ENCODE data around the gene AP2A2.
"Not testable (repeated sequence)": the region's sequence is repeated elsewhere in the genome, so short reads cannot be mapped to it uniquely, and the experiment has no call there.

AP2A2 gene

GRCh38 chr11:954392-955153 is 28.9 kb downstream of the AP2A2 start:
- no peak for TF ChIP-seq CTCF (IDR thresholded peaks at IDR 0.05; ENCODE audit: extremely low read depth, insufficient read depth, missing control alignments)
- in situ Hi-C loops (cut with MboI; ENCODE audit: low pct_unique_long_range_greater_than_20kb, low sequenced_read_pairs, unreplicated experiment), result no loop called here
- DNase-seq (ENCODE audit: low spot score), result no peak

GRCh38 chr11:955154-956063 is 29.7 kb downstream of the AP2A2 start:
- no peak for TF ChIP-seq CTCF (IDR thresholded peaks at IDR 0.05; ENCODE audit: extremely low read depth, insufficient read depth, missing control alignments)
- in situ Hi-C loops (cut with MboI; ENCODE audit: low pct_unique_long_range_greater_than_20kb, low sequenced_read_pairs, unreplicated experiment), result no loop called here
- no peak for DNase-seq (ENCODE audit: low spot score)

GRCh38 chr11:957212-957920 is 31.7 kb downstream of the AP2A2 start:
- in situ Hi-C loops (cut with MboI; ENCODE audit: low pct_unique_long_range_greater_than_20kb, low sequenced_read_pairs, unreplicated experiment), result no loop called here
- no peak for DNase-seq (ENCODE audit: low spot score)
- no peak for TF ChIP-seq CTCF (IDR thresholded peaks at IDR 0.05; ENCODE audit: extremely low read depth, insufficient read depth, missing control alignments)

- no peak for DNase-seq (ENCODE audit: low spot score)
- TF ChIP-seq CTCF (IDR thresholded peaks at IDR 0.05; ENCODE audit: extremely low read depth, insufficient read depth, missing control alignments), result no peak
- in situ Hi-C loops (cut with MboI; ENCODE audit: low pct_unique_long_range_greater_than_20kb, low sequenced_read_pairs, unreplicated experiment), result no loop called here
These were observed 32.4 kb downstream of the AP2A2 start for GRCh38 chr11:958101-958500.

GRCh38 chr11:959027-959426 is 33.4 kb downstream of the AP2A2 start:
- no peak for DNase-seq (ENCODE audit: low spot score)
- in situ Hi-C loops (cut with MboI; ENCODE audit: low pct_unique_long_range_greater_than_20kb, low sequenced_read_pairs, unreplicated experiment), result no loop called here
- no peak for TF ChIP-seq CTCF (IDR thresholded peaks at IDR 0.05; ENCODE audit: extremely low read depth, insufficient read depth, missing control alignments)

- no peak for DNase-seq (ENCODE audit: low spot score)
- in situ Hi-C loops (cut with MboI; ENCODE audit: low pct_unique_long_range_greater_than_20kb, low sequenced_read_pairs, unreplicated experiment), result no loop called here
- no peak for TF ChIP-seq CTCF (IDR thresholded peaks at IDR 0.05; ENCODE audit: extremely low read depth, insufficient read depth, missing control alignments)
These were observed 33.9 kb downstream of the AP2A2 start for GRCh38 chr11:959608-960007.

- in situ Hi-C loops (cut with MboI; ENCODE audit: low pct_unique_long_range_greater_than_20kb, low sequenced_read_pairs, unreplicated experiment); DNase-seq (ENCODE audit: low spot score): not testable (repeated sequence)
These were observed 35.7 kb downstream of the AP2A2 start for GRCh38 chr11:961310-961920.

All from GM13977 (cell line).